ENCODE data around the gene AKAP11.

Gene AKAP11

GRCh38 chr13:42354241-42355091 is 82.5 kb downstream of the AKAP11 start:
- TF ChIP-seq CTCF (IDR thresholded peaks at IDR 0.05) (no peak), ZFX (IDR thresholded peaks at IDR 0.05; ENCODE audit: borderline replicate concordance) (no peak)
- H3K27ac ChIP-seq, result no peak overlapping the region

- TF ChIP-seq CTCF (IDR thresholded peaks at IDR 0.05), result no peak
- no peak for TF ChIP-seq ZFX (IDR thresholded peaks at IDR 0.05; ENCODE audit: borderline replicate concordance)
- no peak overlapping the region for H3K27ac ChIP-seq
These were observed 83.1 kb downstream of the AKAP11 start for GRCh38 chr13:42355092-42355485.

- H3K27ac ChIP-seq, result no peak overlapping the region
These were observed 83.7 kb downstream of the AKAP11 start for GRCh38 chr13:42355491-42356183.

GRCh38 chr13:42356184-42356575 is 84.2 kb downstream of the AKAP11 start:
- no peak overlapping the region for H3K27ac ChIP-seq
- TF ChIP-seq CTCF (IDR thresholded peaks at IDR 0.05) (no peak), ZFX (IDR thresholded peaks at IDR 0.05; ENCODE audit: borderline replicate concordance) (no peak)

More at GRCh38 chr13:42355491-42356183, 83.7 kb downstream of the AKAP11 start:
- TF ChIP-seq ZFX (IDR thresholded peaks at IDR 0.05; ENCODE audit: borderline replicate concordance) (no peak), CTCF (IDR thresholded peaks at IDR 0.05) (no peak)

GRCh38 chr13:42360046-42360574 is 88.2 kb downstream of the AKAP11 start:
- H3K27ac ChIP-seq, result no peak overlapping the region
- TF ChIP-seq ZFX (IDR thresholded peaks at IDR 0.05; ENCODE audit: borderline replicate concordance), result no peak
- no peak for TF ChIP-seq CTCF (IDR thresholded peaks at IDR 0.05)

GRCh38 chr13:42361701-42362100 is 89.7 kb downstream of the AKAP11 start:
- TF ChIP-seq ZFX (IDR thresholded peaks at IDR 0.05; ENCODE audit: borderline replicate concordance) (no peak), CTCF (IDR thresholded peaks at IDR 0.05) (no peak)
- H3K27ac ChIP-seq, result no peak overlapping the region

Measured in 22Rv1 (cell line).